Hepatocyte (in vitro differentiated cells): ENCODE results near the gene MBTPS2.

Experiments
- EZH2 ChIP-seq: fragments of 200-600 bp; sonication (generic); IDR thresholded peaks from 2 replicates; pipeline ENCODE4 v1.6.1; 2016; ENCODE audit warnings: antibody characterized with exemption, mild to moderate bottlenecking, borderline replicate concordance
- TF ChIP-seq, protein P1 (sequence below): fragments of 200-600 bp; sonication (generic); IDR thresholded peaks from 2 replicates; pipeline ENCODE4 v1.5.1; 2016; ENCODE audit warnings: antibody characterized with exemption, mild to moderate bottlenecking; ENCODE audit not compliant: poor library complexity

GRCh38 chrX:21912220-21912619 lies 72.8 kb downstream of the MBTPS2 start:
- no peak for TF ChIP-seq EZH2
- TF ChIP-seq, protein P1, sequence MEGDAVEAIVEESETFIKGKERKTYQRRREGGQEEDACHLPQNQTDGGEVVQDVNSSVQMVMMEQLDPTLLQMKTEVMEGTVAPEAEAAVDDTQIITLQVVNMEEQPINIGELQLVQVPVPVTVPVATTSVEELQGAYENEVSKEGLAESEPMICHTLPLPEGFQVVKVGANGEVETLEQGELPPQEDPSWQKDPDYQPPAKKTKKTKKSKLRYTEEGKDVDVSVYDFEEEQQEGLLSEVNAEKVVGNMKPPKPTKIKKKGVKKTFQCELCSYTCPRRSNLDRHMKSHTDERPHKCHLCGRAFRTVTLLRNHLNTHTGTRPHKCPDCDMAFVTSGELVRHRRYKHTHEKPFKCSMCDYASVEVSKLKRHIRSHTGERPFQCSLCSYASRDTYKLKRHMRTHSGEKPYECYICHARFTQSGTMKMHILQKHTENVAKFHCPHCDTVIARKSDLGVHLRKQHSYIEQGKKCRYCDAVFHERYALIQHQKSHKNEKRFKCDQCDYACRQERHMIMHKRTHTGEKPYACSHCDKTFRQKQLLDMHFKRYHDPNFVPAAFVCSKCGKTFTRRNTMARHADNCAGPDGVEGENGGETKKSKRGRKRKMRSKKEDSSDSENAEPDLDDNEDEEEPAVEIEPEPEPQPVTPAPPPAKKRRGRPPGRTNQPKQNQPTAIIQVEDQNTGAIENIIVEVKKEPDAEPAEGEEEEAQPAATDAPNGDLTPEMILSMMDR = no peak
